Ureter (tissue), 1 donor: ENCODE measurements around the gene POGLUT2. TPM values are rescaled to one million over a fixed set of nuclear protein-coding genes. Genes with fewer than 3 reads are reported as not detected.
"Not testable (repeated sequence)": the region's sequence is repeated elsewhere in the genome, so short reads cannot be mapped to it uniquely, and the experiment has no call there.

Experiments used
- DNase-seq: peaks from one replicate; pipeline ENCODE4 v3.0.0-alpha.2; 2020; ENCODE audit warnings: low spot score
- total RNA-seq: library from RNA; stranded (reverse); gene quantifications from one replicate; pipeline ENCODE4 v1.2.4, GENCODE V29; 2023
- donor health status: DM: yes; HTN: yes; CAD: no.

The POGLUT2 gene
- total RNA-seq, 1 donor from 2014 or later: 2.2 TPM

- no peak for DNase-seq
Measured at GRCh38 chr13:102807699-102808098, 8.9 kb upstream of the POGLUT2 start.

- no peak for DNase-seq
Measured at GRCh38 chr13:102805680-102806079, 6.9 kb upstream of the POGLUT2 start.

- DNase-seq: peak; percentile 83
Measured at GRCh38 chr13:102800145-102801041, 1.6 kb upstream of the POGLUT2 start.

GRCh38 chr13:102799426-102800144 lies 809 bp upstream of the POGLUT2 start:
- DNase-seq: peak; percentile 47

- DNase-seq: no peak
Measured at GRCh38 chr13:102793611-102794355, 5.0 kb downstream of the POGLUT2 start.

- no peak for DNase-seq
Measured at GRCh38 chr13:102792396-102792795, 6.4 kb downstream of the POGLUT2 start.

GRCh38 chr13:102788683-102789082 lies 10.1 kb downstream of the POGLUT2 start:
- no peak for DNase-seq

- no peak for DNase-seq
Measured at GRCh38 chr13:102784483-102784882, 14.3 kb downstream of the POGLUT2 start.

- no peak for DNase-seq
Measured at GRCh38 chr13:102781591-102781990, 17.2 kb downstream of the POGLUT2 start.

- DNase-seq: not testable (repeated sequence)
Measured at GRCh38 chr13:102780656-102781055, 18.1 kb downstream of the POGLUT2 start.

- no peak for DNase-seq
Measured at GRCh38 chr13:102779436-102780159, 19.2 kb downstream of the POGLUT2 start.

GRCh38 chr13:102777736-102778135 lies 21.0 kb downstream of the POGLUT2 start:
- no peak for DNase-seq

- no peak for DNase-seq
Measured at GRCh38 chr13:102776271-102776670, 22.5 kb downstream of the POGLUT2 start.

- DNase-seq: no peak
Measured at GRCh38 chr13:102774591-102775520, 23.9 kb downstream of the POGLUT2 start.

- no peak for DNase-seq
Measured at GRCh38 chr13:102774214-102774568, 24.6 kb downstream of the POGLUT2 start.

- DNase-seq: peak; percentile 81
Measured at GRCh38 chr13:102773441-102774213, 25.1 kb downstream of the POGLUT2 start, which contains the start of gene TEX30. TEX30 (minus strand) TSS chr13:102773786; CDS start chr13:102770026, 3,760 bp downstream.

GRCh38 chr13:102772042-102772425 lies 26.7 kb downstream of the POGLUT2 start:
- no peak for DNase-seq

- DNase-seq: no peak
Measured at GRCh38 chr13:102771298-102772041, 27.3 kb downstream of the POGLUT2 start.

GRCh38 chr13:102770435-102770834 lies 28.3 kb downstream of the POGLUT2 start:
- no peak for DNase-seq
